Nephron (organoid): ENCODE measurements around the gene AFMID.
A peak's percentile ranks its signal among the peaks of the same experiment; 100 is the strongest.

Source experiments
- H3K27ac Mint-ChIP-seq, 3 experiments: 2 replicates each; pipeline ENCODE4 v1.8.0; 2020; ENCODE audit warnings: mixed read lengths in 3 of 3, mild to moderate bottlenecking in 2 of 3, moderate library complexity in 1 of 3
- H3K27me3 Mint-ChIP-seq: 2 replicates; pipeline ENCODE4 v1.8.0; 2021; ENCODE audit warnings: low read depth, mild to moderate bottlenecking, moderate library complexity, mixed read lengths
- H3K36me3 Mint-ChIP-seq: 2 replicates; pipeline ENCODE4 v1.8.0; 2020; ENCODE audit warnings: low read depth, mixed read lengths
- H3K4me1 Mint-ChIP-seq: 2 replicates; pipeline ENCODE4 v1.8.0; 2020; ENCODE audit warnings: mixed read lengths
- H3K4me3 Mint-ChIP-seq, 3 experiments: 2 replicates each; pipeline ENCODE4 v1.8.0; 2020; ENCODE audit warnings: mild to moderate bottlenecking in 3 of 3, mixed read lengths in 3 of 3, moderate library complexity in 2 of 3
- H3K9me3 Mint-ChIP-seq: 2 replicates; pipeline ENCODE4 v1.8.0; 2020; ENCODE audit warnings: mixed read lengths
- TF ChIP-seq, protein P1 (sequence below), 3 experiments: fragments of 200-600 bp; sonication (generic); IDR thresholded peaks; one replicate each; pipeline ENCODE4 v1.5.0; 2021; ENCODE audit warnings: antibody characterized with exemption in 3 of 3; ENCODE audit not compliant: unreplicated experiment in 3 of 3

Gene AFMID

DNA sequence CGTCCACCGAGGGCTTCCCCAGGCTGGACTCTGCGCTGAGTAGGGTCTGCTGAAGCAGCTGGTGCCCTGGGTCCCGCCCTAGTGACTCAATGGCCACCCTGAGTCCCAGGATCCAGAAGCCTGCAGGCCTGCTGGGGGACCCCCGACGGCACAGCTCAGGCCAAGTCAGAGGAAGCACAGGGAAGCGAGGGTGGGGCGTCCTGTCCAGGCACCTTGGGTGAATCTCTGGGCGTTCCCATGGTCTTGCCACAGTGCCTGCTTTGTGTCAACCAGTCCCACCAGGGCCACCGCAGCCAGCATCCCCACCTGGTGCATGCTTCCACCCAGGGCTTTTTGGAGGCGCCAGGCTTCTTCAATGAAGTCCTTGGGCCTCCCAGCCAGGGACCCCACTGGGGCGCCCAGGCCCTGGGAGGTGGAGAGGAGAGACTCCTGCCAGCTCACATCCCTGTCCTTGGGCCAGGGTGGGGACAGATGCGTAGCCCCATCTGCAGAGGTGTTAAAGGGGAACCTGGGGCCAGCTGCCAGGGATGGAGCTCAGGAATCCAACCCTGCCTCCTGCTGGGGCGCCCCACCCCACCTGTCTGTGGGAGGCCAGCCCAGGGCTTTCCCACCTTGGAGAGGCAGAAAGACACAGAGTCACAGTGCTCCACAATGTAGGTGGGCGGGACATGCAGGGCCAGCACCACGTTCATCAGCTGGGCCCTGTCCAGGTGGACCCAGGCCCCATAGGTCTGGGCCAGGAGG, 62.1 kb downstream of the AFMID start:
- Mint-ChIP-seq H3K36me3 (no peaks in the 10 kb centered on the region), H3K9me3 (peaks cover 10% of the 10 kb centered on the region), H3K27me3 (peaks cover 8% of the 10 kb centered on the region), H3K4me3 (no peak overlapping the region), H3K27ac (no peak overlapping the region), H3K4me1 (peaks cover 7% of the 10 kb centered on the region)
- TF ChIP-seq, protein P1, sequence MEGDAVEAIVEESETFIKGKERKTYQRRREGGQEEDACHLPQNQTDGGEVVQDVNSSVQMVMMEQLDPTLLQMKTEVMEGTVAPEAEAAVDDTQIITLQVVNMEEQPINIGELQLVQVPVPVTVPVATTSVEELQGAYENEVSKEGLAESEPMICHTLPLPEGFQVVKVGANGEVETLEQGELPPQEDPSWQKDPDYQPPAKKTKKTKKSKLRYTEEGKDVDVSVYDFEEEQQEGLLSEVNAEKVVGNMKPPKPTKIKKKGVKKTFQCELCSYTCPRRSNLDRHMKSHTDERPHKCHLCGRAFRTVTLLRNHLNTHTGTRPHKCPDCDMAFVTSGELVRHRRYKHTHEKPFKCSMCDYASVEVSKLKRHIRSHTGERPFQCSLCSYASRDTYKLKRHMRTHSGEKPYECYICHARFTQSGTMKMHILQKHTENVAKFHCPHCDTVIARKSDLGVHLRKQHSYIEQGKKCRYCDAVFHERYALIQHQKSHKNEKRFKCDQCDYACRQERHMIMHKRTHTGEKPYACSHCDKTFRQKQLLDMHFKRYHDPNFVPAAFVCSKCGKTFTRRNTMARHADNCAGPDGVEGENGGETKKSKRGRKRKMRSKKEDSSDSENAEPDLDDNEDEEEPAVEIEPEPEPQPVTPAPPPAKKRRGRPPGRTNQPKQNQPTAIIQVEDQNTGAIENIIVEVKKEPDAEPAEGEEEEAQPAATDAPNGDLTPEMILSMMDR (IDR thresholded peaks at IDR 0.05; ENCODE audit: unreplicated experiment in 3 of 3), result no peak

DNA sequence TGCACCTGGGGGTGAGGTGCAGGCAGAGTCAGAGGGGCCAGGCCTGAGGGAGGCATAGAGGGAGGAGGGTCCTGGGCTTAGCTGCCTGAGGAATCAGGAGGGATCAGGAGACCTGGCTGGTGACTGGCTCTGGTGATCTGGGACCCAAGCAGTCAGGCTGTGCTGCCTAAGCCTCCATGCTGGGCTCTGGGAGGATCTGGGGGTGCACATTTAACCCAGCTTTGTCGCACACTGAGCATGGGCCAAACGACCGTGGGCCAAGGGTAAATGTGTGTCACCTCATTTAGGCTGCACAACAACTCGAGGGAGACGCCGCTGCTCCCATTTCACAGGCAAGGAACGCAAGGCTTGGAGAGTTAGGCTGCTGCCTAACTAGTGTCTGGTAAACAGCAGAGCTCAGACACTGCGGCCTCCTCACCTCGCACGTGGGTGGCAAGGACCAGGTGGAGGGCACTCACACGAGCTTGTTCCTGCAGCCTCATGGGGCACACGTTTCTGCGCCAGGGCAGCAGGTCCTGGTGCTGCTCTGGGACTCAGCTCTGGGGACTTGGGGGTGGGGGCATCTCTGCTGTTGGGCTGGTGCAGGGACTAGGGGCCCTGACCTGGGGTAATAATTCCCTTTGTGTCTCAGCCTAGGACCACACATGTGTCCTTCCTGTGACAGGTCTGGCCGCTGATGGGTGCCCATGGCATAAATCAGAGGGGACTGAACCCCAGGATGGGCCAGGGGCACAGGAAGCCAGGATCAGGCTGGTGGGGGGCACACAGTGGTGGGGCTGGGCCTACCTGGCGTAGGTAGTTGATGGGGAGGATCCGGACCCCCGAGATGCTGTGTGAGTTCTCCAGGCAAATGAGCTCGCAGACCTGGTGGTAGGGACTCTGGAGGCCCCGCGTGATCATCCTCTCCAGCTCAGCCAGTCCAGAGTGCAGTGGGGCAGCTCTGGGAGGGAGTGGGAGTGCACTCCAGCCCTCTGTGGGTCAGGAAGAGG, 63.0 kb downstream of the AFMID start:
- Mint-ChIP-seq H3K27ac (no peak overlapping the region), H3K36me3 (no peaks in the 10 kb centered on the region), H3K4me1 (peaks cover 12% of the 10 kb centered on the region), H3K9me3 (peaks cover 8% of the 10 kb centered on the region), H3K27me3 (peaks cover 8% of the 10 kb centered on the region), H3K4me3 (peak overlapping the region; percentile 35 to 43 (median 36))
- TF ChIP-seq, protein P1 (IDR thresholded peaks at IDR 0.05; ENCODE audit: unreplicated experiment in 3 of 3), result no peak

GRCh38 chr17:78250891-78251772, 64.0 kb downstream of the AFMID start:
- no peaks in the 10 kb centered on the region for H3K36me3 Mint-ChIP-seq
- H3K4me1 Mint-ChIP-seq, result peaks cover 12% of the 10 kb centered on the region
- TF ChIP-seq, protein P1 (IDR thresholded peaks at IDR 0.05; ENCODE audit: unreplicated experiment in 3 of 3), result peak; percentile 100
- H3K27me3 Mint-ChIP-seq, result peaks cover 12% of the 10 kb centered on the region
- peak overlapping the region; percentile 64 to 72 (median 71) for H3K4me3 Mint-ChIP-seq
- peaks cover 4% of the 10 kb centered on the region for H3K9me3 Mint-ChIP-seq
- H3K27ac Mint-ChIP-seq, result no peak overlapping the region

DNA sequence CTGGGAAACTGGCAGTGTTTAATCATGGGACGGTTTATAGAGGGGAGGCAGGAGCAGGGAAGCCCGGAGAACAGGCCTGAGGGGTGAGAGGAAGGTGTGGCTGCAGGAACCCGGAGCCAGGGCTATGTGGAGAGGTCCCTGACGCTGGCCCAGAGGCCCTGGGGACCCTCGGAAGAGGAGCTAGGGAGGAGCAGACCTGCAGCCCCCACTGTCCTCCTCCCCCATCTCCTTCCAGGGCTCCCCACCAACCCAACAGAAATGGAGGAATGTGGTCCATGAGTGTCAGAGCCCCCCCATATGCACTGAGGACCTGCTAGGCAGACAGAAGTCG, 64.6 kb downstream of the AFMID start:
- H3K36me3 Mint-ChIP-seq, result no peaks in the 10 kb centered on the region
- peaks cover 14% of the 10 kb centered on the region for H3K27me3 Mint-ChIP-seq
- no peak overlapping the region for H3K27ac Mint-ChIP-seq
- peaks cover 17% of the 10 kb centered on the region for H3K4me1 Mint-ChIP-seq
- peak overlapping the region; percentile 64 to 72 (median 71) for H3K4me3 Mint-ChIP-seq
- H3K9me3 Mint-ChIP-seq, result peaks cover 4% of the 10 kb centered on the region
- TF ChIP-seq, protein P1 (IDR thresholded peaks at IDR 0.05; ENCODE audit: unreplicated experiment in 3 of 3), result no peak

GRCh38 chr17:78252111-78252634, 65.0 kb downstream of the AFMID start:
- H3K27me3 Mint-ChIP-seq, result peaks cover 10% of the 10 kb centered on the region
- peaks cover 14% of the 10 kb centered on the region for H3K4me1 Mint-ChIP-seq
- TF ChIP-seq, protein P1 (IDR thresholded peaks at IDR 0.05; ENCODE audit: unreplicated experiment in 3 of 3), result no peak
- H3K36me3 Mint-ChIP-seq, result no peaks in the 10 kb centered on the region
- no peak overlapping the region for H3K27ac Mint-ChIP-seq
- H3K9me3 Mint-ChIP-seq, result no peaks in the 10 kb centered on the region
- H3K4me3 Mint-ChIP-seq, result peak overlapping the region in 2 of 3 experiments; percentile 5 to 14
